Esophagus muscularis mucosa (tissue), 4 donors: ENCODE results near the gene DAB1.

Experiments used
- EP300 ChIP-seq: sonication (generic); formaldehyde crosslinking; IDR thresholded peaks from one replicate; pipeline ENCODE4 v1.6.1; 2017; ENCODE audit warnings: antibody characterized with exemption
- POLR2A ChIP-seq: fragments of 450-650 bp; IDR thresholded peaks from one replicate; pipeline ENCODE4 v1.6.1; 2017; ENCODE audit warnings: antibody characterized with exemption, moderate library complexity, mild to moderate bottlenecking, low read depth
- POLR2AphosphoS5 ChIP-seq, 2 donors: sonication (generic); formaldehyde crosslinking; IDR thresholded peaks; one replicate each; pipeline ENCODE4 v1.6.1; 2017; ENCODE audit warnings: antibody characterized with exemption in 2 of 2
- TF ChIP-seq, protein P1 (sequence below), 3 experiments: fragments of 200-600 bp in 2 of 3; fragments of 450-650 bp in 1 of 3; sonication (generic) in 2 of 3; IDR thresholded peaks; one replicate each; pipeline ENCODE4 v1.5.1; 2017 to 2019; ENCODE audit warnings: antibody characterized with exemption in 3 of 3, mild to moderate bottlenecking in 2 of 3, moderate library complexity in 1 of 3

DNA sequence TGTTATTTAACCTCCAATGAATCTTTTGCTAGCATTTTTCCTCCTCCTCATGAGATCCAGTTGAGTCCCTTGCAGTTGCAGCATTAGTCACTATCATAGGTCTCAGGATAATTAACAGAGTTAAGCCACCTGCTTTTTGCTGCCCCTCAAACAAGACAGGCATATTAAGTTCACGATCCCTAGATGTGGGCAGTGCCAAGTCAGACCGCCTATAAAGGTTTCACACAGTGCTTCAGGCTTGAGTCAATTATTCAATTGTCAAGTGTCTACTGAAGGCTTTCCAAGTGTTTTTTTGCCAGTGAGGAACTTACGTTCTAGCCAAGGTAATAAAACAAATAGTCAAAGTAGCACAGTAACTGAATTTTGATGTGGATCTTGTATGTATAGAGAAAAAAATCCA, 175.0 kb downstream of the DAB1 start:
- TF ChIP-seq POLR2A (no peak), POLR2AphosphoS5 (IDR thresholded peaks at IDR 0.05) (no peak), EP300 (no peak)
- TF ChIP-seq, protein P1, sequence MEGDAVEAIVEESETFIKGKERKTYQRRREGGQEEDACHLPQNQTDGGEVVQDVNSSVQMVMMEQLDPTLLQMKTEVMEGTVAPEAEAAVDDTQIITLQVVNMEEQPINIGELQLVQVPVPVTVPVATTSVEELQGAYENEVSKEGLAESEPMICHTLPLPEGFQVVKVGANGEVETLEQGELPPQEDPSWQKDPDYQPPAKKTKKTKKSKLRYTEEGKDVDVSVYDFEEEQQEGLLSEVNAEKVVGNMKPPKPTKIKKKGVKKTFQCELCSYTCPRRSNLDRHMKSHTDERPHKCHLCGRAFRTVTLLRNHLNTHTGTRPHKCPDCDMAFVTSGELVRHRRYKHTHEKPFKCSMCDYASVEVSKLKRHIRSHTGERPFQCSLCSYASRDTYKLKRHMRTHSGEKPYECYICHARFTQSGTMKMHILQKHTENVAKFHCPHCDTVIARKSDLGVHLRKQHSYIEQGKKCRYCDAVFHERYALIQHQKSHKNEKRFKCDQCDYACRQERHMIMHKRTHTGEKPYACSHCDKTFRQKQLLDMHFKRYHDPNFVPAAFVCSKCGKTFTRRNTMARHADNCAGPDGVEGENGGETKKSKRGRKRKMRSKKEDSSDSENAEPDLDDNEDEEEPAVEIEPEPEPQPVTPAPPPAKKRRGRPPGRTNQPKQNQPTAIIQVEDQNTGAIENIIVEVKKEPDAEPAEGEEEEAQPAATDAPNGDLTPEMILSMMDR (IDR thresholded peaks at IDR 0.05), result no peak
